Measurements from ENCODE around the gene PNKD.
"Not testable (repeated sequence)": the region's sequence is repeated elsewhere in the genome, so short reads cannot be mapped to it uniquely, and the experiment has no call there.

Gene PNKD

DNA sequence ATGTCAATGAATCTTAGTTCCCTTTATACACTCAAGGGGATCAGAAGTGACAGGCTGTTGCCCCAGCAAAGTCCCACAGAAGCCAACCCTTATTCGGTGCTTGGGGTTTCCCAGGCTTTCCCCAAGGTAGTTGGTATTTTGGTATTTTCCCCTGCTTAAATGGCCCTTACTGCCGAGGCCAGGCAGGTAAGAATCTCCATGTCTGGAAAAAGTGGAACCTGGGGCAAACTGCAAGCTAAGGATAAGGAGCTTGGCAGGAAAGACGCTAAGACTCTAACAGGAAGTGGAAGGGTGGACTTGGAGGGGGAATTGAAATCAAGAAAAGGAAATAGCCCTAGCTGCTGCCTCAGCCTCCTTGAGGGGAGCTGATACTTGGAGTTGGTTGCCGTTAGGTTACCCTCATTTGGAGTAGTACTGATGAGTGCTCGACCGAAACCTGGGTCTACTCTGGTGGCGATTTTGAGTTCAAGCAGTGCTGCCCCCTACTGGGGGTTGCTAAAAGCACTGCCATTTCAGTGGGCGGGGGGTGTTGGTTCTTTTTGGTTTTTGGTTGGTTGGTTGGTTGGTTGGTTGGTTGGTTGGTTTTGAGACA lies 12.8 kb upstream of the PNKD start:
- DNase-seq, result peak; percentile 61

DNA sequence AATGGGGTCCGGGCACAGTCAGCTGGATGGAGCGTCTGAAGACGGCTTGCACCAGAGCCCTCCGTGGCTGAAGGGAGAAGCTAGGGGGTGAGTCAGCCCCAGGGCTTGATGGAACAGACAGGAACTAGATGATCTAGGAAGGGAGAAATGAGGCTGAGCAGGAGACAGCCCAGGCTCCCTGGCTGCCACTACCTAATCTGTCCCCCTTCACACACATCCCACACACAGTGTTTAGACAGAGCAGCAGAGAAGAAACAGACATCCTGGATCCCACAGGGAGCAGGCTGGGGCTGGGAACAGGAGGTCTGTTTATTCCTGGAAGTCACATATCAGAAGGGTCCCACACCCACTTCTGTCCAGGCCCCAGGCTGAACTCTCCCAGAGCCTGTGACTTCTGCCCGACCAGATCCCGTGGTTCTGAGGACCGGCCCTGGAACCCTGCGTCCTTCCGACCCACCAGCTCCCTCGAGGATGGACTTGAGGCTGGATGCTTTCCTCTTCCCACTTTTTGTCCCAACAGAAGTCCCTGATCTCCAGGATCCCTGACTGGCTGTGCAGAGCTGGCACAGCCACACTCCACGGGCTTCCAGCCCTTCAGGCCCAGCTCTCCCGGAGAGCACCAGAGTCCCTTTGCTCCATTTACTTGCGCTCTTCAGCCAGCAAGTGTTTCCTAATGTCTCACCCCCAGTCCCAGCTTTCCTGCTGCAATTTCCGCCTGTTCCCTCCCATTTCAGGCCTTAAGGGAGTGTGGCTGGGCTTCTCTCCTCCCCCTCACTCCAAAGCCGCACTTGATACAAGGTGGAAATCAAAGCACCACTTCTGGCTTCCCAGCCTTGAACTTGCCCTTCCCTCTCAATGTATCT lies 11.0 kb upstream of the PNKD start:
- DNase-seq, result no peak

DNA sequence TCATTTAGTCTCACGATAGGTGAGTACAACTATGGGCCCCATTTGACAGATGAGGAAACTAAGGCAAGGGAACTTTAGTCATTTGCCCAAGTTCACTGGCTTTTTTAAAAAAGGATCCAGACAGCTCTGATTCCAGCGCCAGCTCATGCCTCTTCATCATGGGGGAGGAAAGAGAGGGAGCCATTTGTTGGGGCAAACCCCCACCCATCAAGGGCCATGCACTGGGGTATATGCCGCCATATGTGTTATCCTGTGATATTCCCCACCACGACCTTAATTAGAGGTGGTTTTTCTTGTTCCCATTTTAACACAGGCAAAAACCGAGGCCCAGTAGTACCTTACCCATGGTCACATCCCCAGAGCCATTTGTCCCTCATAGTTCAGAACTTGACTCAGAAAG lies 10.2 kb upstream of the PNKD start:
- DNase-seq, result no peak

GRCh38 chr2:218260742-218261422 lies 9.4 kb upstream of the PNKD start, which contains the start of gene GPBAR1:
Gene GPBAR1 (plus strand): TSS chr2:218261015. CDS start chr2:218262725, 1,710 bp downstream.
- no peak for DNase-seq

DNA sequence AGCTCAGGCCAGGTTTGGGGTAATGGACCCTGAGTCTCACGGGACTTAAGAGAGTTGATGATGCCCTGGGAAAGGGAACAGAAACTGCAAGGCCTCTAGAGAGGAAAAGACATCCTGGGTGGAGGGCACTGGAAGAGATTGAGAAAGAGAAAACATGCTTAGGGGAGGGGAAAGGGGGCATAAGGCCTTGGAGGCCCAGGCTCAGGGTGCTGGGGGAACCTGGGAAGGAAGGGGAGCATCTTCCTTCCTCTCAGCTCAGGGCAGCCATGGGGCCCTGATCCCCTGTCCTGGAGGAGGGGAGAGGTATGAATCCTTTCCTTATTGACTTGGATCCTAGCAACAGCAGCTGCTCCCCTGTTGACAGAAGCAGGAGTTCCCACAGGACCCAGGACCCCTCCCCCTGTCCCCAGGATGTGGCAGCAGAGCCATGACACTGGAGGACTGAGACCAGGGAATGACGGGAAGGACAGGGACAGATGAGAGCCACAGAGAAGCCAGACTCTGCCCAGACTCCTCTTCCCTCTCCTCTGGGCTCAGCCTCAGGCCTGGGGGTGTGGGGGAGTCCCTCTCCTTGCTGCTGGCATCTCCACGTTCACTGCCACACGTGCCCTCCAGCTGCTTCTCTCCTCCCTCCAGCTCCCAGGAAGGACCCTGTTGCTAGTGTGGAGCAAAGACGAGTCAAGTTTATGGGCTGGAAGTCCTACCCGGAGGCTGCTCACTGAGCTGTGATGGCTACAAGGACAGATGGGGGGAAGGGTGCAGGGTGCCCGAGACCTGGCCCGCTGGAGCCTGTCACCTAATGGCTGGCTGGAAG lies 8.7 kb upstream of the PNKD start:
- DNase-seq, result no peak

GRCh38 chr2:218262237-218262600 lies 8.1 kb upstream of the PNKD start:
- DNase-seq, result no peak

DNA sequence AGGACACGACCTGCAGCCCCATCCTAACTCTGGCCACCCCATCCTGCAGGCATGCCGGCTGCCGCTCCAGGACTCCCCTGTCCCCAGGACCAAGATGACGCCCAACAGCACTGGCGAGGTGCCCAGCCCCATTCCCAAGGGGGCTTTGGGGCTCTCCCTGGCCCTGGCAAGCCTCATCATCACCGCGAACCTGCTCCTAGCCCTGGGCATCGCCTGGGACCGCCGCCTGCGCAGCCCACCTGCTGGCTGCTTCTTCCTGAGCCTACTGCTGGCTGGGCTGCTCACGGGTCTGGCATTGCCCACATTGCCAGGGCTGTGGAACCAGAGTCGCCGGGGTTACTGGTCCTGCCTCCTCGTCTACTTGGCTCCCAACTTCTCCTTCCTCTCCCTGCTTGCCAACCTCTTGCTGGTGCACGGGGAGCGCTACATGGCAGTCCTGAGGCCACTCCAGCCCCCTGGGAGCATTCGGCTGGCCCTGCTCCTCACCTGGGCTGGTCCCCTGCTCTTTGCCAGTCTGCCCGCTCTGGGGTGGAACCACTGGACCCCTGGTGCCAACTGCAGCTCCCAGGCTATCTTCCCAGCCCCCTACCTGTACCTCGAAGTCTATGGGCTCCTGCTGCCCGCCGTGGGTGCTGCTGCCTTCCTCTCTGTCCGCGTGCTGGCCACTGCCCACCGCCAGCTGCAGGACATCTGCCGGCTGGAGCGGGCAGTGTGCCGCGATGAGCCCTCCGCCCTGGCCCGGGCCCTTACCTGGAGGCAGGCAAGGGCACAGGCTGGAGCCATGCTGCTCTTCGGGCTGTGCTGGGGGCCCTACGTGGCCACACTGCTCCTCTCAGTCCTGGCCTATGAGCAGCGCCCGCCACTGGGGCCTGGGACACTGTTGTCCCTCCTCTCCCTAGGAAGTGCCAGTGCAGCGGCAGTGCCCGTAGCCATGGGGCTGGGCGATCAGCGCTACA lies 7.4 kb upstream of the PNKD start:
- DNase-seq, result no peak

DNA sequence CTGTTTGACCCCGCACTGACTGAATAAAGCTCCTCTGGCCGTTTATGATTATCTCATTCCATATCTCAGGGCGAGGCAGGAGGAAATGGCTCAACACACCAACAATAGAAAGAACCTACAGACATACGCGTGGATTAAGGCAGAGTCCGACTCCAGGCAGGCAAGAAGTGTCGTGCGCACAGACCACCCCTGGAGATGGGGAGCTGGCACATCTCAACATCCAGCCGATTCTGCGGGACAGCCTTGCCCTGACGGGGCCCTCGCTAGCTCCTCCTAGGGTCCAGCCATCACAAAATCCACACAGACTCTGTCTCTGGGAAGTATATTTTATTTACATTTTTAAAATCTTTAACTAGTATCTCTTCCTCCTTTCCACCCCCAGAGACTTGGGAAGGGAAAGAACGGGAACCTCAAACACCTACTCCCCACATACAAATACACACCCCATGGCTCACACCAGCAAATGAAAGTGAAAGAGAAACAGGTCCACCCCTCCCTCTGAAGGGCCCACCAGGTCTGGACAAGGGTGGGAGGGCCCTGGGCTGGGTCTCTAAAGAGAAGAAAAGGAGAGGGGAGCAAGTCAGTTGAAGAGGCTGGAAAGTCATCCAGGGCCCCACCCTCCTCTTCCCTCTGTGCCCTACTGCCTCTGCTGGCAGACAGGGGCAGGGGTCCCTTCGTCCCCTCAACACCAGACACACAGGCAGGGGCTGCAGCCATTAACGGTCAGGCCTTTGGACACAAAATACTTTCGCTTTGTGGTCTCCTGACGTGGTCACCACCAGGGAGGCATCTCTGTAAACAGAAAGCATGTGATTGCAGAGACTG lies 6.3 kb upstream of the PNKD start:
- DNase-seq, result peak; percentile 73

DNA sequence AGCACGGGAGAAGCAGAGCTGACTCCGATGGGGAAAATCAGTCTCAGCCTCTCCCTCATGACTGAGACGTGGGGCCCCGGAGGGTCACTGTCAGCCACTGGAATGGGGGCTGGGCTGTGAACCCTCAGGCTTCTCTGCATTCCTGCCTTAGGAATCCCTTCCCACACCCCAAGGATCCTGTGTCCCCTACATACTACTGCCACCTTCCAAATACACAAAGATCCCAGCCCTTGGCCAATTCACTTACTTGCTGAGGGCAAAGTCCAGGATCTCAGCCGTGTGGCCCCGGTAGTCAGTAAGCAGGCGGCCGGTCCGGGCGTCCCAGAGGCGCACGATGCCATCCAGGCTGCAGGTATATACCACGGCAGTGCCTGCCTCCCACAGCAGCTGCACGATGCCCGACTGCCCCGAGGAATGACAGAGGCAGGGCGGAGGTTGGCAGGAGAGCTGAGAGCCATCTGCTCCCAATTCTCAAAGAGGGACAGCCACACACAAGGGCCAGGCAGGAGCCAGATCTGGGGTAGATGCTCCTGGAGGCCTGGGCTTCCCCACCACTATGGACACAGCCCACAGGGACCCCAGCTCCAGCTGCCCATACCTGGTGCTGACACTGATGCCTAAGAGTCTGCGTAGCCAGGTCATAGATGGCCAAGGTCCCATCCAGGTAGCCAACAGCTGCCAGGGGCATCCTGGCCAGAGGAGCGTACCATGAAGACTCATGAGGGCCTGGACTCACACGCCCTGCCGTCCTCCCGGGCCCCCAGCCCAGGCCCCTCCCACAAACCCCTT lies 5.4 kb upstream of the PNKD start:
- DNase-seq, result no peak

DNA sequence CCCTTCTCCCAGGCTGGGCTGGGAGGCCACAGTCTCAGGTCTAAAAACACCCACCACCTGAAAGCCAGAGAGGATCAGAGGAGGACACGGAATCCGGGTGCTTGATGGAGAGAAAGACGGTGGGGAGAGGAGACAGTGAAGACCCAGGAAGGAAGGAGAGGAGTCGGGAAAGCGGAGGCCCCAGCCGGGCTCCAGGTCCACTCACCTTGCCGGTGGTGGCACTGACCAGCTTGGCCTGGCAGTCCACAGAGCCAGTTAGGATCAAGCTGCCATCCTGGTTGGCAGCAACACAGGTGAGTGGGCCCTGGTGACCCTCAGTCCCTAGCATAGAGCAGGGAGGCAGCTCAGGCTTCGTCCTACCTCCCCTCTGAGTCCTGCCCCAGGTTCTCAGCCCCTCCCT lies 4.7 kb upstream of the PNKD start:
- DNase-seq, result no peak

DNA sequence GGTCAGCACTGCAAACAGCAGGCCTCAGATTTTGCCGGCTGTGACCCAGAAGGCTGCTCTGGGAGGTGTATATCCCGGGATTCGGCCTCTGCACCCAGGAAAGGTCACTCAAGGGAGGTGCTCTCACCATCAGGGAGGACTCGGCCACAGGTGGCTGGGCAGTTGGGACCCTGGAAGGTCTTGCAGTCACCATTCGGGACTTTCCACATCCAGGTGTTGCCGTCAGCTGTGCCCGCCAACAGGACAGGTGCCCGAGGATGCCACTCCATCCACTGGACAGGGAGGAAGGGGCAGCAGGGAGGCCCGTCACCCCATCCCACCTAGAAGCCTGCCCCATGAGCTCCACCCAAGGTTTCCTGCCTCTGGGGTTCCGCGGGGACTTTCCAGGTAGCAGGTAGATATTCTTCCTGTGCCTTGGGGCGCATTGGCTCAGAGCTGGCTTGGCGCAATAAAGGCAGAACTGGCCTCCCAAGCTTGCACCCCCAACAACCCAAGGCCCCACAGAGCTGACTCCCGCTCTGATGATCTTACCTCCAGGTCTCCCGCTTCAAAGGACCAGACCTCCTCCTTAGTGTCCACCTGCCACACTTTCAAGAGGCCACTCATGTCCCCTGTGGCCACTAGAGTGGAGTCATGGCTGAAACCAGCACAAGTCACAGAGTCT lies 3.9 kb upstream of the PNKD start:
- no peak for DNase-seq

DNA sequence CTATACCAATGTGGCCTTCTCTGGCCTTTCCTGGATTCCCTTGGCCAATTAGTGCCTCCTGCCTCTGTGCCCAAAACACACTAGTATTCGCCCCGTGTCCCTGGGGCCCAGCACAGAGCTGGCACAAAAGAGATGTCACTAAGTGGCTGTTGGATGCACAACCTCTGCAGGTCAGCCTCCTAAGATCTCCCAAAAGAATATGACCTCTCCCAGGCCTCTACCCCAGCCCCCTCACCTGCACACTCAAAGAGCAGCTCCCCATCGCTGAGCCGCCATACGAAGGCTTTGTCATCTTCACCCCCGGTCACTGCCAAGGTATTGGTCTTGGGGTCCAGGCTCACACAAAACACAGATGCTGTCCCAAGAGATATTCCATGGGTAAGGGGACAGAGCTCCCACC lies 3.1 kb upstream of the PNKD start:
- no peak for DNase-seq

DNA sequence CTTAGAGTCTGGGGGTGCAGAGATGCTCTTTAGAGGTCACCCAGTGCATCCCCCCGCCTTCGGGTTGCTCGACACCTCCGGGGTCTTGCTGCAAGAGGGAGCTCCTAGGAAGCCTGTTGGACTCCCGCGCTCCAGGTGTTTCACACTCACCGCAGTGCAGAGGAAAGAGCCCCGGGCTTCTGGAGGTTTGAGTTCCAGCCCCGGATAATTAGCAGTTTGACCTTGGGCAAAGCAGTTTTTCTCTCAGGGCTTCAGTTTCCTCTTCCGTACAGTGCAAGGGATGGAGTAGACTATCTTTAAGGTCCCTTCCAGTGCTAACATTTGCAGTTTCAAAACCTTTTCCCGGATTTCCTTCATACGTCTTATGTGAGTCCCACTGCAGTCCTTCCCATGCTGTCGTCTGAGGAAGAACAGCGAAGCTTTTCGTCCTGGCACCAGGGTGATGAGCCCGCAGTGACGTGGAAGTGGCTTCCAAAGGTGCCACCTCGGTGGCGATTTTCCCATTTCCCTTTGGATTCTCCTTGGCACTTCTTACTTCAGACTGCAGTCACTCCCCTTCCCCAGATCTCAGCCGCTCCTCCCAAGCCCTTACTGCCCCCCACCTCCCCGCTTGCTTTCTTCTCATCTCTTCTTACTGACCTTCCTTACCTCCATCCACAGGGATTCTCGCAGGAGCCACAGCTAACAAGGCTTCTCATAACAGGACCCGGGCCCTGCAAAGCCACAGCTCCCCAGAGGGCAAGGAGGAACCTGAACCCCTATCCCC lies 585 bp downstream of the PNKD start:
- DNase-seq, result peak; percentile 56

GRCh38 chr2:218271487-218271797 lies 1.1 kb downstream of the PNKD start:
- peak; percentile 43 for DNase-seq

DNA sequence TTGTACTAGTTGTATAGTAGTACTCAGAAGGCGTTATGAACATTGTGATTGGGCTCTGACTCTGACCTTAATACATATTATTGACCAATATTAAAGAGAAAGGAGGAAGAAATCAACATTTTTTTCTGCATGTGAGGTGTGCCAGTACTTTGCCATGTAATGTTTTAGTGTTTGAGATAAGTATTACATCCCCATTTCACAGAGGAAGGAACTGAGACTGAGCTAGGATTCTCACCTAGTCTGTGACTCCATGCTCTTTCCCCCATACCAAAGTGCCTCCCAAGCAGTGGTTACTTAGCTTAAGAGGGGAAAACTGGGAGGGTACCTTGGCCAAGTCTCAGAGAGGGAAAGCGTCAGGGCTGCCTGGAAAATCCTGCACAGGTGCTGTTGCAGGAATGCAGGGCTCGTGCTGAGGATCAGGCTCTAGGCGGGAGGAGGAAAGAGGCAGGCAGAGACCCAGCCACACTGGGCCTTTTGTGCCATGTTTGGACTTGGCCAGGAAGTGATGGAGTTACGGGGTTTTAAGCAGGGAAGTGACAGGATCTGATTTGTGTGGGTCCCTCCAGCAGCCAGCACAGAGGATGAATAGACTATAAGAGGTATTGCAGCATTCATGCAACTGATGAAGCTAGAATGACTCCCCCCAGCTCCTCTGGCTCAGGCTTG lies 1.7 kb downstream of the PNKD start:
- DNase-seq, result peak; percentile 51

- DNase-seq, result peak; percentile 91
Measured at GRCh38 chr2:218272531-218273212, 2.4 kb downstream of the PNKD start.

- not testable (repeated sequence) for DNase-seq
Measured at GRCh38 chr2:218273214-218273907, 3.0 kb downstream of the PNKD start.
